Activated effector memory CD4-positive, alpha-beta T cell treated with Interleukin-2 at 50 U/mL for 16 hours (primary cell): Measurements from ENCODE around the gene SLC28A3.
"Not testable (repeated sequence)": the region's sequence is repeated elsewhere in the genome, so short reads cannot be mapped to it uniquely, and the experiment has no call there.

Experiments
- DNase-seq: peaks from one replicate; pipeline ENCODE4 v3.0.0-alpha.2; 2020

Gene SLC28A3

GRCh38 chr9:84340535-84340934 is at the start of gene SLC28A3:
TSS of gene SLC28A3 (minus strand) at chr9:84340758. CDS start at chr9:84340633, 125 bp downstream.
- no peak for DNase-seq

- DNase-seq: not testable (repeated sequence)
These were observed 49.7 kb upstream of the SLC28A3 start for GRCh38 chr9:84390254-84390653.

GRCh38 chr9:84387821-84388220 is 47.3 kb upstream of the SLC28A3 start:
- DNase-seq: no peak

- DNase-seq: no peak
These were observed 46.2 kb upstream of the SLC28A3 start for GRCh38 chr9:84386753-84387152.

GRCh38 chr9:84385386-84386040 is 45.0 kb upstream of the SLC28A3 start:
- DNase-seq: no peak

- DNase-seq: no peak
These were observed 44.1 kb upstream of the SLC28A3 start for GRCh38 chr9:84384617-84385016.

GRCh38 chr9:84383178-84383577 is 42.6 kb upstream of the SLC28A3 start:
- DNase-seq: no peak

GRCh38 chr9:84382720-84383119 is 42.2 kb upstream of the SLC28A3 start:
- DNase-seq: no peak

GRCh38 chr9:84381508-84381907 is 41.0 kb upstream of the SLC28A3 start:
- no peak for DNase-seq

GRCh38 chr9:84379740-84380139 is 39.2 kb upstream of the SLC28A3 start:
- no peak for DNase-seq

GRCh38 chr9:84375954-84376353 is 35.4 kb upstream of the SLC28A3 start:
- no peak for DNase-seq

GRCh38 chr9:84374516-84374915 is 34.0 kb upstream of the SLC28A3 start:
- DNase-seq: no peak

- no peak for DNase-seq
These were observed 33.5 kb upstream of the SLC28A3 start for GRCh38 chr9:84374013-84374412.

- DNase-seq: no peak
These were observed 31.2 kb upstream of the SLC28A3 start for GRCh38 chr9:84371737-84372136.

- no peak for DNase-seq
These were observed 28.0 kb upstream of the SLC28A3 start for GRCh38 chr9:84368601-84369000.

- not testable (repeated sequence) for DNase-seq
These were observed 27.2 kb upstream of the SLC28A3 start for GRCh38 chr9:84367726-84368125.

- DNase-seq: no peak
These were observed 26.1 kb upstream of the SLC28A3 start for GRCh38 chr9:84366683-84367082.

GRCh38 chr9:84364894-84365490 is 24.4 kb upstream of the SLC28A3 start:
- not testable (repeated sequence) for DNase-seq

- no peak for DNase-seq
These were observed 21.1 kb upstream of the SLC28A3 start for GRCh38 chr9:84361645-84362044.

GRCh38 chr9:84357275-84357674 is 16.7 kb upstream of the SLC28A3 start:
- no peak for DNase-seq

- DNase-seq: no peak
These were observed 13.5 kb upstream of the SLC28A3 start for GRCh38 chr9:84354035-84354434.

- no peak for DNase-seq
These were observed 9.1 kb upstream of the SLC28A3 start for GRCh38 chr9:84349671-84350070.

- no peak for DNase-seq
These were observed 2.6 kb upstream of the SLC28A3 start for GRCh38 chr9:84343111-84343521.

- no peak for DNase-seq
These were observed 596 bp downstream of the SLC28A3 start for GRCh38 chr9:84339962-84340361.

GRCh38 chr9:84339503-84339902 is 1.1 kb downstream of the SLC28A3 start:
- no peak for DNase-seq
